Neural cell (in vitro differentiated cells): ENCODE measurements around the gene TIGD7. TPM values are rescaled to one million over a fixed set of nuclear protein-coding genes. Genes with fewer than 3 reads are reported as not detected.
A peak's percentile ranks its signal among the peaks of the same experiment; 100 is the strongest.

Experiments used
- H2AFZ ChIP-seq: fragments of 200-600, 300-800 bp; sonication (generic), shearing (Covaris generic); 2 replicates; pipeline ENCODE4 v1.6.0; 2014; ENCODE audit warnings: low read depth, mild to moderate bottlenecking, antibody characterized with exemption, low read length, moderate library complexity
- H3F3A ChIP-seq: fragments of 200-600 bp; shearing (Covaris generic); 2 replicates; pipeline ENCODE4 v1.6.1; 2016; ENCODE audit warnings: mild to moderate bottlenecking, moderate library complexity, mixed read lengths, antibody characterized with exemption, low read length; ENCODE audit not compliant: insufficient read depth, poor library complexity, severe bottlenecking
- H3K27ac ChIP-seq: fragments of 200-600, 300-800 bp; sonication (generic), shearing (Covaris generic); 2 replicates; pipeline ENCODE4 v1.5.1; 2014; ENCODE audit warnings: mild to moderate bottlenecking, low read length, moderate library complexity
- H3K27me3 ChIP-seq: fragments of 300-800, 200-600 bp; sonication (generic), shearing (Covaris generic); 2 replicates; pipeline ENCODE4 v1.6.0; 2014; ENCODE audit warnings: mild to moderate bottlenecking, low read depth, low read length, moderate library complexity; ENCODE audit not compliant: insufficient read depth
- H3K36me3 ChIP-seq: fragments of 300-800, 200-600 bp; sonication (generic), shearing (Covaris generic); 2 replicates; pipeline ENCODE4 v1.5.1; 2014; ENCODE audit warnings: mild to moderate bottlenecking, antibody characterized with exemption, low read length, moderate library complexity; ENCODE audit not compliant: insufficient read depth
- H3K4me2 ChIP-seq: fragments of 300-800, 200-600 bp; sonication (generic), shearing (Covaris generic); 2 replicates; pipeline ENCODE4 v1.6.0; 2014; ENCODE audit warnings: mild to moderate bottlenecking, low read length
- H3K4me3 ChIP-seq: fragments of 300-800, 200-600 bp; sonication (generic), shearing (Covaris generic); 2 replicates; pipeline ENCODE4 v1.5.1; 2014; ENCODE audit warnings: mild to moderate bottlenecking, low read length, moderate library complexity
- H3K79me2 ChIP-seq: fragments of 200-600 bp; shearing (Covaris generic); replicated peaks from 2 replicates; pipeline ENCODE4 v1.6.0; 2014; ENCODE audit warnings: mild to moderate bottlenecking, low read length, moderate library complexity; ENCODE audit not compliant: insufficient read depth
- H3K9ac ChIP-seq: fragments of 300-800, 200-600 bp; sonication (generic), shearing (Covaris generic); 2 replicates; pipeline ENCODE4 v1.6.1; 2016; ENCODE audit warnings: mild to moderate bottlenecking, low read length, mixed read lengths
- H3K9me2 ChIP-seq: fragments of 200-600 bp; shearing (Covaris generic); 2 replicates; pipeline ENCODE4 v1.6.1; 2016; ENCODE audit warnings: mild to moderate bottlenecking, low read length, mixed read lengths; ENCODE audit not compliant: insufficient read depth
- H3K9me3 ChIP-seq: fragments of 200-600, 300-800 bp; sonication (generic), shearing (Covaris generic); 2 replicates; pipeline ENCODE4 v1.6.1; 2016; ENCODE audit warnings: mild to moderate bottlenecking, mixed run types, low read length, moderate library complexity, mixed read lengths
- H4K20me1 ChIP-seq: fragments of 200-600 bp; shearing (Covaris generic); 2 replicates; pipeline ENCODE4 v1.6.1; 2016; ENCODE audit warnings: mild to moderate bottlenecking, mixed run types; ENCODE audit not compliant: insufficient read depth
- CTCF ChIP-seq: fragments of 450-650 bp; IDR thresholded peaks from 2 replicates; pipeline ENCODE4 v1.5.1; 2014; ENCODE audit warnings: antibody characterized with exemption, mild to moderate bottlenecking, moderate library complexity; ENCODE audit not compliant: poor library complexity, severe bottlenecking
- EP300 ChIP-seq: fragments of 450-650 bp; conservative IDR thresholded peaks from 2 replicates; pipeline ENCODE4 v1.6.1; 2014; ENCODE audit warnings: antibody characterized with exemption, mild to moderate bottlenecking, moderate library complexity; ENCODE audit not compliant: poor library complexity, severe bottlenecking
- EZH2 ChIP-seq: fragments of 200-600, 300-800 bp; shearing (Covaris generic), sonication (generic); IDR thresholded peaks from 2 replicates; pipeline ENCODE4 v1.6.1; 2014; ENCODE audit warnings: antibody characterized with exemption, low read length, borderline replicate concordance, mild to moderate bottlenecking; ENCODE audit not compliant: insufficient read depth, poor library complexity, severe bottlenecking
- MXI1 ChIP-seq: fragments of 450-650 bp; conservative IDR thresholded peaks from 2 replicates; pipeline ENCODE4 v1.6.1; 2014; ENCODE audit warnings: antibody characterized with exemption, mild to moderate bottlenecking; ENCODE audit not compliant: poor library complexity, severe bottlenecking
- POLR2AphosphoS5 ChIP-seq: IDR thresholded peaks from 2 replicates; pipeline ENCODE4 v1.6.1; 2012
- RAD21 ChIP-seq: fragments of 450-650 bp; conservative IDR thresholded peaks from 2 replicates; pipeline ENCODE4 v1.6.1; 2014; ENCODE audit warnings: antibody characterized with exemption, mild to moderate bottlenecking, moderate library complexity
- REST ChIP-seq: IDR thresholded peaks from 2 replicates; pipeline ENCODE4 v1.6.1; 2012; ENCODE audit warnings: borderline replicate concordance
- SMC3 ChIP-seq: fragments of 450-650 bp; conservative IDR thresholded peaks from 2 replicates; pipeline ENCODE4 v1.6.1; 2014; ENCODE audit warnings: antibody characterized with exemption, mild to moderate bottlenecking, moderate library complexity; ENCODE audit not compliant: poor library complexity
- TAF1 ChIP-seq: IDR thresholded peaks from 2 replicates; pipeline ENCODE4 v1.6.1; 2012; ENCODE audit warnings: low read depth
- polyA minus RNA-seq: library from RNA; depleted of rRNA, polyadenylated mRNA; stranded (reverse); fragments of >200 nt; gene quantifications from 2 replicates; pipeline ENCODE4 v1.2.3, GENCODE V29; 2014
- polyA plus RNA-seq: library from polyadenylated mRNA; depleted of rRNA; stranded (reverse); fragments of >200 nt; gene quantifications from 2 replicates; pipeline ENCODE4 v1.2.3, GENCODE V29; 2014

Gene TIGD7
- 21.7 and 25.2 TPM in 2 replicates for polyA plus RNA-seq
- 20.5 and 27.7 TPM in 2 replicates for polyA minus RNA-seq

- H3K9ac ChIP-seq = peak within 1 kb of the TSS; percentile 90
- no peaks in the 10 kb centered on the region for H3K9me2 ChIP-seq
- peak within 1 kb of the TSS; percentile 65 for H3K4me2 ChIP-seq
- no peaks in the 10 kb centered on the region for H4K20me1 ChIP-seq
- peaks cover 16% of the 10 kb centered on the region for H3K36me3 ChIP-seq
- peak within 1 kb of the TSS; percentile 90 for H2AFZ ChIP-seq
- H3K4me3 ChIP-seq = peak within 1 kb of the TSS; percentile 93
- peaks cover 8% of the 10 kb centered on the region for H3K9me3 ChIP-seq
- no peaks in the 10 kb centered on the region for H3K27me3 ChIP-seq
- H3K27ac ChIP-seq = peak within 1 kb of the TSS; percentile 93
- no peaks in the 10 kb centered on the region for H3F3A ChIP-seq
- TF ChIP-seq POLR2AphosphoS5 = peak; percentile 98
- peak; percentile 84 for TF ChIP-seq REST
- TF ChIP-seq RAD21 = peak; percentile 57
- TF ChIP-seq MXI1 = peak; percentile 96
- TF ChIP-seq CTCF = peak; percentile 59
- peak; percentile 63 for TF ChIP-seq SMC3
- TF ChIP-seq TAF1 = peak; percentile 91
- no peak for TF ChIP-seq EZH2
- peak; percentile 73 for TF ChIP-seq EP300
- peaks cover 20% of the 10 kb centered on the region for H3K79me2 ChIP-seq
These were observed at the start of gene TIGD7, which contains the start of gene ZNF75A for GRCh38 chr16:3305109-3306068. TIGD7 (minus strand) TSS chr16:3305430; CDS start chr16:3300614, 4,816 bp downstream. ZNF75A (plus strand) TSS chr16:3305497; CDS start chr16:3308429, 2,932 bp downstream.

- no peak overlapping the region for H3K4me2 ChIP-seq
- no peaks in the 10 kb centered on the region for H3F3A ChIP-seq
- no peak overlapping the region for H3K9ac ChIP-seq
- H3K36me3 ChIP-seq = no peaks in the 10 kb centered on the region
- no peak overlapping the region for H3K27ac ChIP-seq
- no peak overlapping the region for H3K4me3 ChIP-seq
- H4K20me1 ChIP-seq = no peaks in the 10 kb centered on the region
- H3K27me3 ChIP-seq = no peaks in the 10 kb centered on the region
- no peaks in the 10 kb centered on the region for H3K9me2 ChIP-seq
- no peak overlapping the region for H2AFZ ChIP-seq
- H3K9me3 ChIP-seq = no peaks in the 10 kb centered on the region
- H3K79me2 ChIP-seq = no peaks in the 10 kb centered on the region
- TF ChIP-seq RAD21 (no peak), REST (no peak), EP300 (no peak), EZH2 (no peak), POLR2AphosphoS5 (no peak), MXI1 (no peak), CTCF (no peak), TAF1 (no peak), SMC3 (no peak)
These were observed 43.9 kb upstream of the TIGD7 start for GRCh38 chr16:3349175-3349574.
